ENCODE results near the gene EPB41L3.

The EPB41L3 gene

DNA sequence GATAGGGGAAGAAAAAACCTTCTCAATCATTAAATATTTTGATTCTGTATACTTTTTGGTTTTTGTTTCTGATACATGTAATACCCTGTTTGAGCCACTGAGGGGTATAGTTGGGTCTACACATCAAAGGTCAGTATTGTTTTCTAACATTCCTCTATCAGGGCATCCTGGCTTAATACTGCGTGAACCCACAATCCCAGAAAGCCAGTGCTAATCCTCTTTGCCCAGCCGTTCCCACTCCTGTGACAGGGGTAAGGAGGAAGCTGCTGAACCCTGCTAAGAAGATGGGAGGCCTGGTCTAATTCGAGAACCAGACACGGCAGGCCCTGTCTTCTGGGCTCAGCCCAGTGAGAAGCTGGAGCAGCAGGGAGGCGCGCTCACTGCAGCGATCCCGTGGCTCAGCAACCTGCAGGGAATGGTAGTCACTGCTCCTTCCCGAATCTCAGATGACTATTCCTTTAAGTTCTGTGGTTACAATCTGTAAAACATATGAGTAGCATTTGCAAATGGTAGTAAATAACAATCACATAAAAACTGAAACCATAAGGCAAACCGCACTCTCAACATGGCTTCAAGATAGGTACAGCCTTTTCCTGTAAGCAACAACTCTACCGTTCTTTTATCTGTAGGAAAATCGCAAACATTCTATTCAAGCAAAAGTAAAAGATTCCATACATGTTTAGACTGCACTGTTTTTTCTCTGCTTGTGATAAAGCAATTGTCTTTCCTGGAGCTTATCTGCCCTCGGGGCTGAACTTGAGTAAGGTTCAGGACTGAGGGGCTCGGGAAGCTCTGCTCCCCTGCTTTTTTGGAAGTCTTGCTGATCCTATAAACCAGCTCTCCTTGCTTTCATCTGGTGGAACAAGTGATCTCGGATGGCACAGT lies 87.0 kb downstream of the EPB41L3 start:
- no peak for DNase-seq (ENCODE audit: extremely low read depth in 1 of 2, low read depth in 1 of 2)

DNA sequence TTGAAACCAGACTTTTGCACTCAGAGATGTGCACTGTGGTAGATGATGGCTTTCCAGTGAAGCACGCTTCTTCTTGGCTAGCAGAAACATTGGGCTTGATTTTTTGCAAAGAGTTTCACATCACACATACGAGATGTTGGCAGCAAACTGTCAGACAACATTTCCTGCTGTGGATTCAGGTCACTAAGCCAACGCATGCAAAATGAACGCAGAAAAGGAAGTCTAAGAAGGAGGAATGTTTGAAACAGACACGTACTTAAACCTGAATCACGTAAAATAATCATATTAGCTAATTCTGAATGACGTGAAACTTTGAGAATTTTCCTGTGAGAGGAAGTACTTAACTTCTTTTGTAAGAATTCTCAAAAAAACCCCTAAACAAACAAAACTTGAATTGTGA lies 88.1 kb downstream of the EPB41L3 start:
- no peak for DNase-seq (ENCODE audit: extremely low read depth in 1 of 2, low read depth in 1 of 2)

DNA sequence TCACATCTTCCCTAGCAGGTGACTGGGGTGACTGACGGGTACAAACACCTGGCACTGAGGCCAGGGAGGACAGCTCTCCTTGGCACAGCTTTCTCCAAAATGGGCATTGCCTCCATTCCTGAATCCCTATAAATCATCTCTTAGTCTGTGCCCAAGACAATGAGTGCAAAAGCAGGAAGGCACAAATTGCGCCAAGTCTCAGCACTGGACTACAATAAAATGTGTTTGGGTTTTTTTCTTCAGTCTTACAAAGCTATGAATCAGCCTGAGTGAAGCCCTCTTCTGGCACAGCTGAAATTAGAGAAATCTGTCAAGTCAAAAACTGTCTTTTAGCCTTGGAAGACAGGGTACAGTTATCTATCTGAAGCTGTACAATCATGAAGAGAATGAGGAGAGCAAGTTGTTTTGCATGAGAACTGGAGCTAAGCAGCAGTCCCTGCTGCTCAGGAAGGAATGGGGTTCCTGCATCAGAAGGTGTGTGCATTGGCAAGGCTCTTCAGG lies 90.8 kb downstream of the EPB41L3 start:
- DNase-seq (ENCODE audit: extremely low read depth in 1 of 2, low read depth in 1 of 2): no peak

DNA sequence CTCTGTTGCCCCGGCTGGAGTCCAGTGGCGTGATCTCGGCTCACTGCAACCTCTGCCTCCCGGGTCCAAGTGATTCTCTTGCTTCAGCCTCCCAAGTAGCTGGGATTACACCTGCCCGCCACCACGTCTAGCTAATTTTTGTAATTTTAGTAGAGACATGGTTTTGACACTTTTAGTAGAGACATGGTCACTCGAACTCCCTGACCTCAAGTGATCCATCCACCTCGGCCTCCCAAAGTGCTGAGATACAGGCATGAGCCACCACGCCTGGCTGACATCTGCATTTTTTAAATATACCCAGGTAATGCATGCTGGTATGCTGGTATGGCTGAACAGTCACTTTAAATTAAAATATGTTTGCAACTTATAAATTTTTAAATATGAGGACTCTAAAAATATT lies 91.9 kb downstream of the EPB41L3 start:
- DNase-seq (ENCODE audit: extremely low read depth in 1 of 2, low read depth in 1 of 2): no peak

DNA sequence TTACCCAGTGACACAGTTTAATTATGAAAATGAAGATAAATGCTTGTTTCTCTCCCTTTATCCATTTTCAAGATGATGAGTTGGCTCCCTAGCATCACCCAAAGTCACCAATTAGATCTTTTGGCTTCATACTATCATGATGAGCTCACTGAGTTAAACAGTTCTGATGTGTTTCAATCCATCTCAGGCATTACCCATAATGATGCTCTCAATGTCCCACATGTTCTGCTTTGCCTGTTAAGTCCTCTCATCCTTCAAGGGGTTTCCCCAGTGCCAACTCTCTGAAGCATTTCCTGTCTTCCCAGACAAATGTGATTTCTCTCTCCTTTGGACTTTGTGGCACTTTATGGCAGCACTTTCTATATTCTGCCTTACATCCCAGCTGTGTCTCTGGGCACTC lies 92.6 kb downstream of the EPB41L3 start:
- no peak for DNase-seq (ENCODE audit: extremely low read depth in 1 of 2, low read depth in 1 of 2)

DNA sequence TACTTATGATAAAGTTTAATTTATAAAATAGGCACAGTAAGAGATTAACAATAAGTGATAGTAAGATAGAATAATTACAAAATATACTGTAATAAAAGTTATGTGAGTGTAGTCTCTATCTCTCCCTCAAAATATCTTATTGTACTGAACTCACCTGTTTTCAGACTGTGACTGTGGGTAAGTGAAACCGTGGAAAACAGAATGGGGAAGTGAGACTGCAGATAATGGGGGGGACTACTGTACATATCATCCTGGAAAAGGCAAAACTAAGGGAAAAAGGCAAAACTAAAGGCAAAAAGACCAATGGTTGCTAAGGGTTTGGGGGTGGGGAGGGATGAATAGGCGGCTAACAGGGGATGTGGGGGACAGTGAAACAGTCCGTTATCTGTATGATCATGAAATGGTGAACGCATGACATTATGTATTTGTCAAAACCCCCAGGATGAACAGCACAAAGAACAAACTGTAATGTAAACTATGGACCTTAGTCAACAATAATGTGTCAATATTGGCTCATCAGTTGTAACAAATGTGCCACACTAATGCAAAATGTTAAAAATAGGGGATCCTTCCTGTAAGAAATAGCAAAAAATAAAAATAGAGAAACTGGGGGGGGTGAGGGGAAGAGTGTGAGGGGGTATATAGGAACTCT lies 93.8 kb downstream of the EPB41L3 start:
- no peak for DNase-seq (ENCODE audit: extremely low read depth in 1 of 2, low read depth in 1 of 2)

DNA sequence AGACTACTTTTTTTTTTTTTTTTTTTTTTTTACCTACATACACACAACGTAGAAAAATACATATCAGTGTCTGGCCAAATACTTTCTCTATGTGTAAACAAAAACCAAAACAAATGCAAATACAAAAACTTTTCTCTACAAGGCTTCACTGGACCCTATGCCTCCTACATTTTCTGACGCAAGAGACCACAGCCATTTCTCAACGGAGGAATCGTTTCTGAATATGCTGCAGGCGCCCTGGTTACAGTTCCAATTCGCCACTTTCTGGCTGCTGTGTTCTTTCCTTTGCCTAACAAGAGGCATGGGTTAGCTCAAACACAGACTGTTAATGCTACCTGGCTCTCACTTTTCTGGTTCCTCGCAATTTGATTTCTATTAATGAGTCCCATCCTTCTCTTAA lies 96.4 kb downstream of the EPB41L3 start:
- no peak for DNase-seq (ENCODE audit: extremely low read depth in 1 of 2, low read depth in 1 of 2)

DNA sequence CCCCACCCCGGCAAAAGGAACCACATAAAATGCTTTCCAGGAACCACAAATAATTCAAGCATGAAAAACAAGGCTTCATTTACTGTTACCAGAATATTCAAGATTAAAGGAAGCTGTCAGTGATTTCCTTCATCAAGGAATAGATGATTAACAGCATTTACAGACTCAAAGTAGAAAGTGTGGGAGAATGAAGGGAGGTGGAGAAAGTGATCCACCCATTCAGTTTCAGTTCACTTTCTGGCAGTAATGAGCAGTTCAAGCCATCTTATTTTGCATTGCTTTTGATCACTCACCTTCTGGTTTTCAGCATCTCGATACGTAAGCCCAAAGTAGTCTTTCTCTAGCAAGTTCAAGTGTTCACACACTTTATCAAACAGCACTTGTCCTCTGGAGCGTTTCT lies 99.0 kb downstream of the EPB41L3 start:
- no peak for DNase-seq (ENCODE audit: extremely low read depth in 1 of 2, low read depth in 1 of 2)

DNA sequence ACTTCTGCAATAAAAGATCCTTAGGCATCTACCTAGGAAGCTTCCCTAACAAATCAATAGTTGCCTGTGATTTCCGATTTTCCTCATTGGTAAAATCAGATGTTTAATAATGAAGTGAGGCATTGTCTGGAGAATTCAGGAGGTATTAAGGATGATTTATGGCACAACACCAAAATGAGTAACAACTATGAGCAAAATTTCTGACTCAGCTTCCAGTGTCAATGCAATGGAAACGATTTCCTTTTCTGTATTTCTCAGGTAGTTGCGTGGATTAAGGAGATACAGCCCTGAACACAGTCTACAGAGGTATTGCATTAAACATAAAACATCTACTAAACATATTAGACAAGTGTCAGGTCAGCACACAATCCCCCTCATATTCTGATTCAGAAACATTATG lies 99.5 kb downstream of the EPB41L3 start:
- DNase-seq (ENCODE audit: extremely low read depth in 1 of 2, low read depth in 1 of 2): no peak

DNA sequence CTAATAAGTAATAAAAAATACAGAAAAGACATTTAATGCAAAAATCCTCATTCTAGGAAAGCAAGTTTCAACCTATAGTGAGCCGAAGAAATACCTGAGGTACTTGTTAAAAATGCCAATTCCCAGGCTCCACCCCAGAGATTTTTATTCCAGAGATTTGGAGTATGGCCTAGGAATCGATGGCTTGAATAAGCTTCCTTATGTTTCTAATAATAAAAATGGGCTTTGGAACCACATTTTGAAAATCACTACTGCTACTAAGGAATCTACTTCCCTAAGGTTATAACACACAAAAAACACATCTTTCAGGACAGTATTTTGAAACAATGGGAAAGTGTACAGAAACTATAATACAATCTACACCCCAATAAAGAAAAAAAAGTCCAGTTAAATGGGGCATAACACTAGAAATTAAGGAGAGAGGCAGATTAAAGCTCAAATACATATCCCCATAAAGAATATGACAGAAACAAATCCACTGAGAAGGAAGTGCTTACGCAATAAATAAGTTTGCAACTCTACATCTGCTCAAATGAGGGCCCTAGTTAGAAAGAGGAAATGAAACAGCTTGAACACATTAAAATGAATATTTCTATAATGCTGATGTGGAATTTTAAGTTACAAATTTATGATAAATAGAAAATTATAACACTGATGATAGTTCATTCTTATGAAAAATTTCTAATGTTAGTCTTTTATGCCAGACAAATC lies 103.7 kb downstream of the EPB41L3 start:
- DNase-seq (ENCODE audit: extremely low read depth in 1 of 2, low read depth in 1 of 2): no peak

DNA sequence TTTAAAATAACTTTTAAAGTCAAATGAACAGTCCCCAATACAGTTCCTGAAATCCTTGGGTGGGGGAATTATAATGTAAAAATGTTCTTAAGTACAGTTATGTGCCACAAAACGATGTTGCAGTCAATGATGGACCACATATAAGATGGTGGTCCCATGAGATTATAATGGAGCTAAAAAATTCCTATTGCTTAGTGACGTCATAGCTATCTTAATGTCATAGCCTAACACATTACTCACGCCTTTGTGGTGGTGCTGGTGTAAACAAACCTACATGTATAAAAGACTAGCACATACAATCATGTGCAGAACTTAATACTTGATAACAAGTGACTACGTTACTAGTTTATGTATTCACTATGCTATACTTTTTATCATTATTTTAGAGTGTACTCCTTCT lies 109.4 kb downstream of the EPB41L3 start:
- DNase-seq (ENCODE audit: extremely low read depth in 1 of 2, low read depth in 1 of 2): no peak

DNA sequence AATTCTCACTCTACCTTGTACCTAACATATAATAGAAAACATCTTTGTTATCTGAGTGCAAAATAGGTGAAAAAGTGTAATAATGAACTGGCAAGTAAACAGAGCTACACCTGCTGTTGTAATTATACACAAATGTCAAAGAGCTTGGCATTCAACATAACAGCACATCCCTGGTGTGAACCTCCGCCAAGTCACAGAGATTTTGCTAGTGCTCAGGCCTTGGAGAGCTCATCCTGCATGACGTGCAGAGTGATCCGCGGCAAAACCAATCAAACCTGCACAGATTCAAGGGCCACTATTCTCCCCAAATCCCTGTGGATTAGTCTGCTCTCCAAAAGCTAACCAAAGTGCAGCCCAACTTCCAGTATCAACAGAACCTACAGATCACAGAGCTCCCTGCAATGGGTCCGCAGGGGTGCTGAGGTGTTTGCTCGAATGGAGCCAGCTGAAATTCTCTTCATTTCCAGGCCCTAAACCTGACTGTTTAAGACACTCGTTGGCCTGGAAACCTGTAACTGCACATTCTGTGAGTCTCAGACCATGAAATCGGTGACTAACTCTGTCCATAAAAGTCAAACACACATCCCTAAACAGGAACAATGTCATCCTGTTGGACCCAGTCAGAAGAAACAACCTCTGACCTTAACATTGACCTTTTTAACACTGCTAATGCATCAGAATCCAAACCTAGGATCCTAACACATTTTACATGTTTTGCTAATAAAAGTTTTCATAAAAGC lies 111.8 kb downstream of the EPB41L3 start:
- DNase-seq (ENCODE audit: extremely low read depth in 1 of 2, low read depth in 1 of 2): no peak

DNA sequence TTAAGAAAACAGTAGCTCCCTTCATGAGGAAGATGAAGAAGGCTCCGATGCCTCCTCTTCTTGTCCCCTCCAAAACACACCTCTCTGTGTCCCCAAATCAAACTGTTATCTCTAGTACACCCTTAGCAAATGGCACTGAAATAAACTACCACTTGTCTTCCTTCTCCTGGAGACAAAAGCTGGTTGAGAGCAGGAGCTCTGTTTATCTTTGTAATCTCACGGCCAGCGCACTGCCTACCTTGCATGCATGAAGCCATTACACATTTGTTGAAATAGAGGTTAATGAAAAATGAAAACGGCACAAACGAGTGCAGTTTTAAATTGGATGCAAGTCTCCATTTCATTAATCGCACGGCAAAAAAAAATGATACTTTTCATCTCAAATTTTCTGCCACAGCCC lies 113.7 kb downstream of the EPB41L3 start:
- DNase-seq (ENCODE audit: extremely low read depth in 1 of 2, low read depth in 1 of 2): no peak

DNA sequence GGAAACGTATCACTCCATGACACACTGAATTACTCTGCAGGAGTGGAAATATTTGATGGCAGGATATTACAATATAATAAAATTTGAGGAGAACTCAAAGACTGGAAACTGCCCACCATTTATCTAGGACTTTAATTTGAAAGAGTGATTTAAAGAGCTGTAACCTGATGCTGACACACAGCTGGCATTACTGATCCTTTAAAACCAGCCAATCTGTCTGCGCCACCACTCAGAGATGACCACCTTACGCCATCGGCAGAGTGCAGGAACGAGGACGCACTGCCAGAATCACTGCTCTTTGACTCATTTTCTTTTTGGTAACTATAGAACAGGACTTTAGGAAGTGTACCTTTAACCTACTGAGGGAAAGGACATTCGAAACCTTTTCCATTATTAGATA lies 114.1 kb downstream of the EPB41L3 start:
- DNase-seq (ENCODE audit: extremely low read depth in 1 of 2, low read depth in 1 of 2): no peak

DNA sequence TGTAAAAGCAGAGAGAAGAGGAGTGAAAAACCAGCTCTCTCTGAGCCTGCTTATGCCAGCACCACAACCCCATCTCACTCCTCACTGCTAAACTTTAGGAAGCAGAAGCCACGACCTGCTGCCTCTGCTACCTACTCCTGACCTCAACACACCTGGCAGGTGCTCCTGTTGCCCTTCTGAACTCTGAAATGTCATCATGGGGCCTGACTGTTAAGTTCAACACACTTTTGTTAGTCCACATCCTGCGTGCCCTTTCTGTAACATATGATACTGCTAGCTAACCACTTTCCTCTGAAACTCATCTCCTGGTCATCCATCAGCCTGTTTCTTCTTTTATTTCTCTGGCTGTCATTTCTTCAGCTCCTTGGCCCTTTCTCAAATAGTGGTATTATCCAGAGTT lies 118.1 kb downstream of the EPB41L3 start:
- DNase-seq (ENCODE audit: extremely low read depth in 1 of 2, low read depth in 1 of 2): no peak

DNA sequence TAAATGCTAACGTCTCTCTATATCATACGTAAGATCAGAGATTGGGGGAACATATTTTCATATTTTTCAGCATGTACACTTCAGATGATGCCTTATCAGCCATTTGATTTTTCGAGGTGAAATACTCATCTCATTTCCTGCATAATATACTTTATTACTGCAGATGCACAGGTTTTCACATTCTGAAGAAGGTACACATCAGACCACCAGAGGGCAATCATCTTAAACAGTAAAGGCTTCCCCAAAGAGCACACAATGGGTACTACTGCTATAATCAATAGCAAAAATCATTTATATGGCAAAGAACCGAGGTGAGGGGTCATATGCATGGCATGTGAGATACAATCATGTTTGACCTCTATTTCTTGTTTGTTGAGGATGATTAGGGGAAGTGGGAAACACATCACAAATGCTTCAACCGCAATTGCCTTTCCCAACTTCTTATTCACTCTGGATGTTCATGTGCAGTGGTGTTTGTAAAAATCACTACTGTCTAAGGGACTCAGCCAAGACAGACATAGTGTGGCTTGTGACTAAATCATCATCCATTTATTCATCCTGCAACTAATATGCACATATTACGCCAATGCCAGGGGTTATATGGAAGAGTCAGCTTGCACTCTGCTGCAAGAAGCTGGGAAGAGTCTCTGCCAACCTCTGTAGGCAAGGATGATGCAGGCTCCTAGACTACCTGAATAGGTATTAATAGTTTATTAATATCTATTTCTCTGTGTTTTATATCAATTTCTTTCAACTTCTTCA lies 118.7 kb downstream of the EPB41L3 start:
- DNase-seq (ENCODE audit: extremely low read depth in 1 of 2, low read depth in 1 of 2): no peak

DNA sequence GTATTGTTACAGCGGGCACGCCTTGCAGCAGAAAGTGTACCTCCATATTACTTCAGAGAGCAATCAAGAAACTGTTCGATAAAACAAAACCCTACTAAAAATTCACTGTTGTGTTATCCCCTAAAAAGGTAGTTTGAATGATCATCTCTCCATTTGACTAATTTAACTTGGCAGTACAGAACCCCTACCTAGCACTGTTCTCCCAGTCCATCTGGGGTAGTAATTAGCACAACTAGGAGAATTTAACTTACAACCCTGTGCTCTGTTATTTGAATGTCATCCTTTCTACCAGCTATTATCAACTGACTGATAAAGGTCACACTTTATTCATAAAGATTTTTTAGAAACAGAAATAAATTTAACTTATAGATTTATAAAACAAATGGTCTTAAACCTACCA lies 121.2 kb downstream of the EPB41L3 start:
- DNase-seq (ENCODE audit: extremely low read depth in 1 of 2, low read depth in 1 of 2): no peak

DNA sequence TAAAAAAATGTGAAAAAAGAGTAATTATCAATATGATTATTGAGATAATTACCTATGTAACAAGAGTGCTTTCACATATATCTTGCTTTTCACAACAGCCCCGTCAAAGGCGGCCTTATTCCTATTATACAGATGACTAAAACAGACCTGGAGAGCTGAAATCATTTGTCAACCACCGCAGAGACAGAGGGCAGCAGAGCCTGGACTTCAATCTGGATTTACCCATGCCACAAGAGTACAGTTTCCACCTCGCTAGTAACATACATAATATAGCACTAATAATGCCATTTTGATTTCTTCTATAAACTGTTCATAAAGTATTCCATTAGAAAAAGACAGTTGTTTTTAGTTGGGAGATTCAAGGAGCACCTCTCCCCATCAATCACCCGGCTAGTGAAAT lies 121.8 kb downstream of the EPB41L3 start:
- no peak for DNase-seq (ENCODE audit: extremely low read depth in 1 of 2, low read depth in 1 of 2)

DNA sequence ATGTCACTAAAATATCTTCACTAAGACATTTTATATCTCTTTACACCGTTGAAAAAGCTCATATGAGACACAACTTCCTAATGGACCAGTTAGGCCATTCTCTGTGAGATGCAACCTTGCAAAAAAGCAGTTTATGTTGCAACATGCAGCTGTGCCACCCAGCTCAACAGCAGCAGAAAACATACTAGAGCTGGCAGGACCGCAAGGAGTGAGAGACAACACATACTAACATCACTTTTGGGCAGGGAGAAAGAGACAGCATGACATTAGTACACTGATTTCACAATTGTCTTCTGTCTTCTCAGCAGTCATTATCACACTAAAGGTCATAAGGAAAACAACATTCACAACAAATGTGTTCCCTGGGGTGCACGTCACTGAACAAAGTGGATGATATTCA lies 122.9 kb downstream of the EPB41L3 start:
- DNase-seq (ENCODE audit: extremely low read depth in 1 of 2, low read depth in 1 of 2): no peak

DNA sequence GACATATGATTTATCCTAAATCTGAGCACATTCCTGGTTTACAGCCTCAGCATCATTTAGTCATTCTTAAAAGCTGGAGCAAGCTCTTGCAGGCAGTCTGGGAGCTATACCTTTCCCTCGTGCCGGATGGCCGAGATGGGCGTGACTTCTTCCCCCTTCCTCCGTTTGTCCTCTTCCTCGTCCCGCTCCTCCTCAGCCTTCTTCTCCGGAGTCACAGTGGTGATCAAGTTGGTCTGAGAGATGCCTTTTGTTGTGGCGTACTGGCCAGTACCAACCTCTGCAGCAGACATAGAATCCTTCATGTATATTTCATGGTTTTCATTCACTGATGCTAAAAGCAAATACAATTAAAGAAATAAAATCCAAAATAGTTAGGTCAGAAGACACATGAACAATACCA lies 124.2 kb downstream of the EPB41L3 start:
- no peak for DNase-seq (ENCODE audit: extremely low read depth in 1 of 2, low read depth in 1 of 2)

Measured in stimulated activated CD8-positive, alpha-beta memory T cell treated with anti-CD3 and anti-CD28 coated beads, Interleukin-7, amount 100 ng/mL, for 48 hours (primary cell).